WI38 (cell line): ENCODE measurements around the gene GNGT2.

Experiments
- H3K4me3 ChIP-seq: 2 replicates; pipeline ENCODE4 v1.5.1; 2011; ENCODE audit warnings: low read depth, mild to moderate bottlenecking, control low read depth, low read length
- TF ChIP-seq, protein P1 (sequence below): IDR thresholded peaks from 2 replicates; pipeline ENCODE4 v1.5.1; 2012; ENCODE audit warnings: low read depth, mild to moderate bottlenecking, control low read depth, low read length

The GNGT2 gene

DNA sequence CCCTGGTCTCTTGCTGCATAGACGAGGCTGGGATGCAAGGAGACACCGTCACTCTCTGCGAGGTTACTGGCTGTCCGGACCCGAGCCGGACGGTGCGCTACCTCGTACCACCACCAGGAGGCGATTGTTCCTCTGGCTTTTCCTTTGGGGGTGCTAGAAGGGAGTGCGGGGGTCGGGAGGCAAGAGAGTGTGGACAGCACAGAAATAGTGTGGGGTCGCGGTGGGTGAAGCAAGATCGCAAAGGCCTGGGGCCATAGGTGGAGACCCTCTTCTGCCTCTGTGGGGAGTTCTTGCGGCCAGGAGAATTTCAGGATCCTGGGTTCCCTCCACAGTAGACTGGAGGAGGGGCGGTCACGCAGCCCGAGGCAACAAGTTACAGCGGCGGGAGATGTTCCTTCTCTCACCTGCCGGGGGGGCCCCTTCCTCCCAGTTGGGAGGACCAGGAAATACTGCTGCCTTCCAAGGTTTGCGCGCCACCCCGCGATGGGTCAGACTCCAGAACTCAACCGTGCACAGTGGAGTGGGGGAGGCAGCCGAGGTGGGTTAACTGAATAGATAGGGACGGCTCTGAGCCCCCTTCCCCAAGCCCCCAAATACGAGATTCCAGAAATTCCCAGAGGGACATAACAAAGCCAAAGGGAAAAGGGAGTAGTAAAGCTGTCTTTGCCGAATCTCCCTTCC is 13.3 kb upstream of the GNGT2 start:
- no peak overlapping the region for H3K4me3 ChIP-seq
- TF ChIP-seq, protein P1, sequence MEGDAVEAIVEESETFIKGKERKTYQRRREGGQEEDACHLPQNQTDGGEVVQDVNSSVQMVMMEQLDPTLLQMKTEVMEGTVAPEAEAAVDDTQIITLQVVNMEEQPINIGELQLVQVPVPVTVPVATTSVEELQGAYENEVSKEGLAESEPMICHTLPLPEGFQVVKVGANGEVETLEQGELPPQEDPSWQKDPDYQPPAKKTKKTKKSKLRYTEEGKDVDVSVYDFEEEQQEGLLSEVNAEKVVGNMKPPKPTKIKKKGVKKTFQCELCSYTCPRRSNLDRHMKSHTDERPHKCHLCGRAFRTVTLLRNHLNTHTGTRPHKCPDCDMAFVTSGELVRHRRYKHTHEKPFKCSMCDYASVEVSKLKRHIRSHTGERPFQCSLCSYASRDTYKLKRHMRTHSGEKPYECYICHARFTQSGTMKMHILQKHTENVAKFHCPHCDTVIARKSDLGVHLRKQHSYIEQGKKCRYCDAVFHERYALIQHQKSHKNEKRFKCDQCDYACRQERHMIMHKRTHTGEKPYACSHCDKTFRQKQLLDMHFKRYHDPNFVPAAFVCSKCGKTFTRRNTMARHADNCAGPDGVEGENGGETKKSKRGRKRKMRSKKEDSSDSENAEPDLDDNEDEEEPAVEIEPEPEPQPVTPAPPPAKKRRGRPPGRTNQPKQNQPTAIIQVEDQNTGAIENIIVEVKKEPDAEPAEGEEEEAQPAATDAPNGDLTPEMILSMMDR: peak; percentile 92

DNA sequence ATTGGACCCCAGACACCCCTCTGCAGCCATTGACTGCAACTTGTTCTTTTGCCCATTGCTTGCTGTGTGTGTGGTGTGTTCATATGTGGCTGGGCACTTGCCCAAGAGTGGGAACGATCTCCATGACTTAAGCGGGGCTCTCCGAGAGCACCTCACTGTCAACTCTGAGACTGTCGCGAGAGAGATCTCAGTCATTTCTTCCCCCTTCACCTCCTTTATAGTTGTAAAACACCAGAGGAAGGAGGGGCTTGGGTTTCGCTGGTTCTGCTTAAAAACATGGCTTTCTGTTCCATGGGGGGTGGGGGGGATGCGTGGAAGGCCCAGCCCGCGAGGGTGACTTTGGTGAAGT is 12.8 kb upstream of the GNGT2 start:
- TF ChIP-seq, protein P1: no peak
- H3K4me3 ChIP-seq: no peak overlapping the region

DNA sequence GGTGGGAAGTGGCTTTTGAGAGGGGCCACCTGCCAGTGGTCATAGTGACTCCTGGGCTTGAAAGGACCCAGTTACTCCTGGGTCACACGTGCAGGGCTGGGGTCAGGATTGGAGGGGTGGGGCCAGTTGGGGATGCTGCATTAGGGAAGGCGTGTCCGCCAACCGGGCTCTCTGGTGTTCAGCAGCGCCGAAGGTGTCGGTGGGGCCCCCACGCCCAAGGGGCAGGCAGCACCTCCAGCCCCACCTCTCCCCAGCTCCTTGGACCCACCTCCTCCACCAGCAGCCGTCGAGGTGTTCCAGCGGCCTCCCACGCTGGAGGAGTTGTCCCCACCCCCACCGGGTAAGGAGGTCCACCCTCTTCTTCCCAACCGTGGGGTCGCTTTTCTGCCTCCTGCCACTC is 9.6 kb upstream of the GNGT2 start:
- TF ChIP-seq, protein P1: no peak
- no peak overlapping the region for H3K4me3 ChIP-seq

DNA sequence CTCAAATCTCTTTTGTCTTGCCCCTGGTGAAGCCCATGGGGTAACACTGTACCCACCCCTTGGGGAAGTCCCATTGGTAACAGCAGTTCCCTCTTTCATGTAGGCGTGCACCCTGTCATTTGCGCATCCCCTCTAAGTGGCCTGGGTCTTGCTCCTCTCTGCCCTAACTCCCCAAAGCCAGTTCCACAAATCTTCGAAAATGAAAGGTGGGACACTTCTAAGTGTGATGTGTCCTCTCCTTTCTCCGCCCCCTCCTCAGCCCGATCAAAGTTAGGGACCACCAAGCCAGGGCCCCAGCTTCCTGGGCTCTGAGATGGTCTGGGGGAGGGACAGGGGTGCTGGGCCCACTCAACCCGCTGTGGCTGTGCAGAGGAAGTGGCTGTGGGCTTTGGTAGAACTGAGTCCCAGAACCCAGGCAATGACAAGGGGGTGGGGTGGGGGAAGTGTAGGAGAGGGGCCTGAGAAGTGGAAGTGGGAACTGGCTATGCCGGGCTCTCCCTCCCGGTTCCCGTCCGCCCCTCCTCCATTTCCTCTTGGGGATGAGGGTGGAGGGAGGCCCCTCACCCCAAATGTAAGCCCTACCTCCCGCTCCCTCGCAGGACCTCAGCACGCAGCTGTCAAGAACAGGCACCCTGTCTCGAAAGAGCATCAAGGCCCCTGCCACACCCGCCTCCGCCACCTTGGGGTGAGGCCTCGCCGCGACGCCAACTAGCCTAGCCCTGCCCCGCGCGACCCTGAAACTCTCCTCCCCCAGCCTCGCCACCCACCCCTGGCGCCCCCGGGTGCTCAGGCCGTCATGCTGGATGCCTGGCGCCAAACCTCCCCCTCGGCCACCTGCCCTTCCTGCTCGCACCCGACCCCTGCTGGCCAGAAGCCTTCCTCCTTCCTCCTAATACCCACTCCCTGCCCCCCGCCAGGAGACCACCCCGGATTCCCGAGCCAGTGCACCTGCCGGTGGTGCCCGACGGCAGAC is 8.9 kb upstream of the GNGT2 start:
- H3K4me3 ChIP-seq: no peak overlapping the region
- TF ChIP-seq, protein P1: no peak

DNA sequence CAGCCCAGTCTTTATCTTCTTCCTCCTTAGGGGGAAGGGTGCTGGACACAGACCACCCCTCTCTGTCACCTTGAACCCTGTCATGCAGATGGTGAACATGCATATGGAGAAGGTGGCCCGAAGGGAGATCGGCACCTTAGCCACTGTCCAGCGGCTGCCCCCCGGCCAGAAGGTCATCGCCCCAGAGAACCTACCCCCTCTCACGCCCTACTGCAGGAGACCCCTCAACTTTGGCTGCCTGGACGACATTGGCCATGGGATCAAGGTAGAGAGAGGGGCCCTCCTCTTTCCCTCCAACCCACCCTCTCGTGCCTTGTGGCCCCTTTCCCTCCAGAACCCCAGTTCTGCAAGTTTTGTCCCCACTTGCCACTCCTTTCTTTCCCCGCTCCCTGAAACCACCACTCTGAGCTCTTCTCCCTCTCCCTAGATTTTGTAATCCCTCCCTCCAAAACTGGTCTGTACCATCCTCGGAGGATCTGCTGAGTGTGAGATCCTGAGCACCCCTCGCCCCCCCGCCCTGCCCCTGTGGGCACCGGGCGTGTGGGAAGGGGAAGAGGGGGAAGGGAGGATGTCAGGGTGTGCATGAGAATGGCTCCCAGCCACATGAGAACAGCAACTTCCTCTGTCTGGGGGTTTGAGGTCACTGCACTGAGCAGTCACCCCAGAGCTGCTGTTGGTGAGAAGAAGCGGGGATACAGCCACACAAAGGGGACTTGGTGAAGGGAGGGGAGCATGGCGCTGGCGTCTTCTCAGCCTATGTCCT is 7.5 kb upstream of the GNGT2 start:
- TF ChIP-seq, protein P1: no peak
- no peak overlapping the region for H3K4me3 ChIP-seq

DNA sequence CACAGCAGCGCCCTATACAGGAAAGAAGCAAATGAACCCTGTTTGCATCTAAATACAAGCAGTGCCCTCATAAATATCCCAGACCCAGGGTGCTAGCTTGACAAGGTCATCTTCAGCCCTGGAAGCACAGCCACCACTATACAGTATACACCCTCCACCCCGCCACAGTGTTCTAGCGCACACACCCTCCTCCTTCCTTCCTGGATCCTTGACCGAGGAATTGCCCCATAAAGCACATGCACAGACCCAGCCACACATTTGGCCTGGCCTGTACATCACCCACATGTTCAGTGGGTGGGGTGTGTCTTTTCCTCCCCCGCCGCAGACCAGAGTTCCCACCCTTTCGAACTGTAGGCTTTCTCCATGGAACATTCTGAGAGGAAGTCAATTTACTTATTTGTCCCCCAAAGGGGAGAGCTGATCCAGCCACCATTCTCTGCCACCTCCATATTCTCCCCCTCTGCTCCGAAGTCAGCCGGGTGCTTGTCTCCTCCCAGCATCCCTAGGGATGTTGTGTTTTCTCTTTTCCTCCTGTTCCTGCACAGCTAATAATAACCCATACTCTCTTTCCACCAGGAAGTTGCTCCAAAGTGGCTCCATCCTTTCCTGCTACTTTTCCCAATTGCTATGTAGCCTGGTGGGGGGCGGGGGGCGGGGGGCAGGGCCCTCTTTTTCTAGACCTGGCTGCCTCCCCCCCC is 6.7 kb upstream of the GNGT2 start:
- TF ChIP-seq, protein P1: no peak
- no peak overlapping the region for H3K4me3 ChIP-seq
